Activated CD4-positive, alpha-beta memory T cell treated with anti-CD3 and anti-CD28 coated beads for 36 hours (primary cell): Measurements from ENCODE around the gene GLIS1. TPM values are rescaled to one million over a fixed set of nuclear protein-coding genes. Genes with fewer than 3 reads are reported as not detected.

Experiments
- CTCF ChIA-PET: fragments of 350-600 bp; sonication (Branson Sonifier 250); formaldehyde crosslinking; loops from one replicate; lab custom pipeline; 2021; ENCODE audit warnings: antibody characterized with exemption, inconsistent platforms; lab: Charles Lee
- POLR2A ChIA-PET: fragments of 350-600 bp; sonication (Branson Sonifier 250); formaldehyde crosslinking; loops from one replicate; lab custom pipeline; 2021; ENCODE audit warnings: antibody characterized with exemption; lab: Charles Lee
- DNase-seq: peaks from one replicate; pipeline ENCODE4 v3.0.0-alpha.2; 2020
- H3K27ac Mint-ChIP-seq: one replicate; pipeline ENCODE4 v1.8.0; 2021; ENCODE audit warnings: mixed read lengths
- H3K27me3 Mint-ChIP-seq: one replicate; pipeline ENCODE4 v1.8.0; 2021; ENCODE audit warnings: mixed read lengths
- H3K36me3 Mint-ChIP-seq: one replicate; pipeline ENCODE4 v1.8.0; 2021; ENCODE audit warnings: mixed read lengths
- H3K4me1 Mint-ChIP-seq: one replicate; pipeline ENCODE4 v1.8.0; 2021; ENCODE audit warnings: low read depth, mixed read lengths
- H3K4me3 Mint-ChIP-seq: one replicate; pipeline ENCODE4 v1.8.0; 2021; ENCODE audit warnings: mild to moderate bottlenecking, mixed read lengths
- H3K9me3 Mint-ChIP-seq: one replicate; pipeline ENCODE4 v1.8.0; 2021; ENCODE audit warnings: mixed read lengths
- intact Hi-C: fragments of 100-400 bp; cut with micrococcal nuclease; formaldehyde crosslinking; loops from one replicate; pipeline ENCODE4 v1.15.1; 2023
- total RNA-seq, 2 experiments: library from RNA; stranded (reverse); gene quantifications; one replicate each; pipeline ENCODE4 v1.2.3, GENCODE V29; 2021

The GLIS1 gene
- total RNA-seq, 2 experiments from 2014 or later, result not detected

GRCh38 chr1:53687901-53688300 is 51.1 kb downstream of the GLIS1 start:
- Mint-ChIP-seq H3K4me1 (no peaks in the 10 kb centered on the region), H3K27me3 (peaks cover 11% of the 10 kb centered on the region), H3K4me3 (no peak overlapping the region), H3K9me3 (no peaks in the 10 kb centered on the region), H3K27ac (no peak overlapping the region), H3K36me3 (no peaks in the 10 kb centered on the region)
- no peak for DNase-seq
- ChIA-PET CTCF (no interaction called here), POLR2A (no interaction called here)
- intact Hi-C loops, result no loop called here

DNA sequence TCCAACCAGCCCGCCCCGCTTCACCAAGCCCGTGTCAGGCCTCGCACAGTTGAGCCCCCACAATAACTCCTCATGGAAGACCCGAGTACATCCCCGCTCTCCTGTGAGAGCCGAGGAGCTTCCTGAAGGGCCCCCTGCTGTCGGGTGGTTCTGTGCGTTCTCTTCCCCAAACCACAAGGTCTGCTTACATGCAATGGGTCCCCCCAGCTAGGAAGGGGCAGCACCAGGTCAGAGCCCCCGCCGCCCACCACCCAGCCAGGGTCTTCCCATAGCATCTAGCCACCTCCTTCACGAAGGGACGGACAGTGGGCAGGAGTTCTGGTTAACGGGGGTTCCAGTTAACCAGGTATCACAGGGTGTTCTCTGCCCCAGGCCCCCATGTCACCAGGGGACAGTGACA is 51.5 kb downstream of the GLIS1 start:
- DNase-seq, result no peak
- Mint-ChIP-seq H3K27me3 (peaks cover 10% of the 10 kb centered on the region), H3K27ac (no peak overlapping the region), H3K4me1 (no peaks in the 10 kb centered on the region), H3K9me3 (no peaks in the 10 kb centered on the region), H3K36me3 (no peaks in the 10 kb centered on the region), H3K4me3 (no peak overlapping the region)
- POLR2A ChIA-PET, result no interaction called here
- CTCF ChIA-PET, result no interaction called here
- intact Hi-C loops, result no loop called here

- no peak overlapping the region for H3K27ac Mint-ChIP-seq
- peaks cover 10% of the 10 kb centered on the region for H3K27me3 Mint-ChIP-seq
- ChIA-PET POLR2A (no interaction called here), CTCF (no interaction called here)
- no peak overlapping the region for H3K4me3 Mint-ChIP-seq
- no peaks in the 10 kb centered on the region for H3K36me3 Mint-ChIP-seq
- no peaks in the 10 kb centered on the region for H3K9me3 Mint-ChIP-seq
- H3K4me1 Mint-ChIP-seq, result peaks cover 2% of the 10 kb centered on the region
- intact Hi-C loops, result no loop called here
- DNase-seq, result no peak
Measured at GRCh38 chr1:53686965-53687267, 52.0 kb downstream of the GLIS1 start.

- Mint-ChIP-seq H3K4me1 (peaks cover 4% of the 10 kb centered on the region), H3K9me3 (no peaks in the 10 kb centered on the region), H3K36me3 (no peaks in the 10 kb centered on the region), H3K27me3 (peaks cover 8% of the 10 kb centered on the region), H3K27ac (no peak overlapping the region), H3K4me3 (no peak overlapping the region)
- ChIA-PET POLR2A (no interaction called here), CTCF (no interaction called here)
- no peak for DNase-seq
- intact Hi-C loops, result no loop called here
Measured at GRCh38 chr1:53686091-53686964, 52.6 kb downstream of the GLIS1 start.

DNA sequence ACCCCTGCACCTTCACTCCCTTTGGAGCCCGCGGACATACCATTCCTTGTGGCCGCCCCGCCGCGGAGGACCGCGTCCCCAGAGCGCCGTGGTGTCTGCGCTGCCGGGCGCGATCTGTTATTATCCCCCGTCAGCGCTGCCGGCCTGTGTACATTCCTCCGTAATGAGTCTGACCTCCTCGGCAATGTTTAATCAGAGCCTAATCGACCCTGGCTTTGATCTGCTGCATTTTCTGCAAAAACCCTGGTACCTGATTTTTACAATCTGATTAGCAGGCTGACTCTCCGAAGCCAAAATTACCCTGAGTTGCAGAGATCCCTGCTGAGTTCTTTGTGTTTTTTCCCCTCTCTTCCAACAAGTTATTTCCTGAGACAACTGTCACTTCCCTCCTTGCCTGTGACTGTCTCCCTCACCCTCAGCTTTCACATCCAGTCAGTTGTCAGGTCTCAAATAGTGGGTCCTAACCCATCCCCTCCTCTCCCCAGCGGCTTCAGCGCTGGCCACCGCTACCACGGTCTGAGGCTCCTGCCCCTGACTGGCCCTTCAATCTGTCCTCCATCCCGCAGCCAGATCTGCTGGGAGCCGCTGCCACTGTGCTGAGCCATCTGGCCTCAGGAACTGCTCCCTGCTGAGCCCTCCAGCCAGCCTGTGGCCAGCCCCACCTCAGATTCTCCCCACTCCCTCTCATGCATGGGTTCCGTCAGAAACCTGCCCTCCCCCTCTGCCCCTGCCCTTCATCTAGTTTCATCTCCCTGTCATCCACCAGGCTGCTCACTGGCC is 53.5 kb downstream of the GLIS1 start:
- POLR2A ChIA-PET, result no interaction called here
- intact Hi-C loops, result no loop called here
- H3K27me3 Mint-ChIP-seq, result peaks cover 8% of the 10 kb centered on the region
- no peak for DNase-seq
- H3K27ac Mint-ChIP-seq, result no peak overlapping the region
- H3K36me3 Mint-ChIP-seq, result no peaks in the 10 kb centered on the region
- H3K4me1 Mint-ChIP-seq, result peaks cover 4% of the 10 kb centered on the region
- H3K9me3 Mint-ChIP-seq, result no peaks in the 10 kb centered on the region
- no peak overlapping the region for H3K4me3 Mint-ChIP-seq
- CTCF ChIA-PET, result no interaction called here

GRCh38 chr1:53684741-53685140 is 54.2 kb downstream of the GLIS1 start:
- H3K36me3 Mint-ChIP-seq, result no peaks in the 10 kb centered on the region
- H3K27me3 Mint-ChIP-seq, result peaks cover 8% of the 10 kb centered on the region
- H3K27ac Mint-ChIP-seq, result no peak overlapping the region
- H3K9me3 Mint-ChIP-seq, result no peaks in the 10 kb centered on the region
- DNase-seq, result no peak
- H3K4me3 Mint-ChIP-seq, result no peak overlapping the region
- ChIA-PET POLR2A (no interaction called here), CTCF (no interaction called here)
- H3K4me1 Mint-ChIP-seq, result peaks cover 4% of the 10 kb centered on the region
- intact Hi-C loops, result no loop called here

- Mint-ChIP-seq H3K27me3 (peaks cover 8% of the 10 kb centered on the region), H3K27ac (no peak overlapping the region), H3K9me3 (no peaks in the 10 kb centered on the region), H3K4me1 (peaks cover 4% of the 10 kb centered on the region), H3K4me3 (no peak overlapping the region), H3K36me3 (no peaks in the 10 kb centered on the region)
- intact Hi-C loops, result no loop called here
- no peak for DNase-seq
- ChIA-PET CTCF (interaction anchor here (0.6 to 2.6 kb wide), 2 partner anchors 29 to 200 kb away, joined by 4 to 10 read pairs; no protein-coding TSS in a partner anchor), POLR2A (no interaction called here)
Measured at GRCh38 chr1:53683986-53684740, 54.8 kb downstream of the GLIS1 start.

- Mint-ChIP-seq H3K4me1 (peaks cover 4% of the 10 kb centered on the region), H3K9me3 (no peaks in the 10 kb centered on the region), H3K27ac (no peak overlapping the region), H3K4me3 (no peak overlapping the region), H3K27me3 (peaks cover 8% of the 10 kb centered on the region), H3K36me3 (no peaks in the 10 kb centered on the region)
- intact Hi-C loops, result loop anchor here (1.0 kb wide), 1 partner anchor 198 kb away; no protein-coding TSS in a partner anchor
- CTCF ChIA-PET, result interaction anchor here (0.9 to 2.6 kb wide), 4 partner anchors 39 to 199 kb away, joined by 3 to 10 read pairs (median 3); no protein-coding TSS in a partner anchor
- POLR2A ChIA-PET, result no interaction called here
- DNase-seq, result no peak
Measured at GRCh38 chr1:53682881-53683280, 56.1 kb downstream of the GLIS1 start.

- H3K27ac Mint-ChIP-seq, result no peak overlapping the region
- no peaks in the 10 kb centered on the region for H3K36me3 Mint-ChIP-seq
- peaks cover 8% of the 10 kb centered on the region for H3K27me3 Mint-ChIP-seq
- H3K4me3 Mint-ChIP-seq, result no peak overlapping the region
- H3K4me1 Mint-ChIP-seq, result peaks cover 4% of the 10 kb centered on the region
- ChIA-PET CTCF (interaction anchor here (0.7 to 2.6 kb wide), 5 partner anchors 38 to 198 kb away, joined by 3 to 10 read pairs (median 3); no protein-coding TSS in a partner anchor), POLR2A (no interaction called here)
- peak; percentile 54 for DNase-seq
- intact Hi-C loops, result loop anchor here (1.0 kb wide), 1 partner anchor 197 kb away; no protein-coding TSS in a partner anchor
- no peaks in the 10 kb centered on the region for H3K9me3 Mint-ChIP-seq
Measured at GRCh38 chr1:53681977-53682685, 56.8 kb downstream of the GLIS1 start.

DNA sequence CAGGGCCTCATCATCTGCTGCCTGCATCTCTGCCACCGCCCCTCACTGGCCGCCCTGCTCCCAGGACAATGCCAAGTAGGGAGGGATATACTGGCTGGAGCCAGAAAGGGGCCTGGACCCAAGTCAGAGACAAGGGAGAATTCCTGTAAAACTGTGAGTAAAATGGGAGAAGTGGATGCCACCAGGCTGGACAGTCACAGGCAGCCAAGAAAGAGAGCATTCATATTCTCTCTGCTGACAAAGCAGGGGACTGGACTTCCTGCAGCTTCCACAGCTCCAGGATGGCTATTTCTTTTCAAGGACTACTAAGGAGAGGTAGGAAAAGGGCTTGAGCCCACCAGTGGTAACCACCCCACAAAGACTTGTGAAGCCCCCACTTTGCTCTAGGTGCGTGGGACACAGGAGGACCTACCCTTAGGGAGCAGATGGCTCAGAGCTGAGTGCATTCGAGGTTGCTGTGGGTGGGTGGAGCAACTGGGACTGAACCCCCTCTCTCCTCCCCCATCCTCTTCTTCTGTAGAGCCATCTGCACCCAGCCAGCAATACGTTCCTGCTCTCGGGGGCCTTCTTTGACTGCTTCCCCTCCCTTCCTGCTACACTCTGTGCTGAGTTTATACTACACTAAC is 57.5 kb downstream of the GLIS1 start:
- no peak for DNase-seq
- Mint-ChIP-seq H3K4me3 (no peak overlapping the region), H3K9me3 (no peaks in the 10 kb centered on the region), H3K36me3 (no peaks in the 10 kb centered on the region), H3K4me1 (peaks cover 4% of the 10 kb centered on the region), H3K27me3 (peaks cover 7% of the 10 kb centered on the region), H3K27ac (no peak overlapping the region)
- POLR2A ChIA-PET, result no interaction called here
- CTCF ChIA-PET, result interaction anchor here (1.2 to 2.6 kb wide), 2 partner anchors 195 to 198 kb away, joined by 3 to 10 read pairs; no protein-coding TSS in a partner anchor
- intact Hi-C loops, result no loop called here

GRCh38 chr1:53680868-53681267 is 58.1 kb downstream of the GLIS1 start:
- Mint-ChIP-seq H3K27ac (no peak overlapping the region), H3K36me3 (no peaks in the 10 kb centered on the region), H3K4me1 (peaks cover 4% of the 10 kb centered on the region), H3K27me3 (peaks cover 6% of the 10 kb centered on the region), H3K4me3 (no peak overlapping the region), H3K9me3 (no peaks in the 10 kb centered on the region)
- DNase-seq, result no peak
- ChIA-PET POLR2A (no interaction called here), CTCF (interaction anchor here (0.8 kb wide), 1 partner anchor 195 kb away, joined by 3 read pairs; no protein-coding TSS in a partner anchor)
- intact Hi-C loops, result no loop called here
